Measurements from ENCODE around the gene COL11A2.
A peak's percentile ranks its signal among the peaks of the same experiment; 100 is the strongest.
"Not testable (repeated sequence)": the region's sequence is repeated elsewhere in the genome, so short reads cannot be mapped to it uniquely, and the experiment has no call there.

Gene COL11A2

GRCh38 chr6:33192105-33192646 is at the start of gene COL11A2:
COL11A2 (minus strand) TSS chr6:33192467; CDS start chr6:33192240, 227 bp downstream.
- no peak for DNase-seq

- no peak for DNase-seq
Observed at GRCh38 chr6:33241968-33242367, 49.7 kb upstream of the COL11A2 start.

- DNase-seq: no peak
Observed at GRCh38 chr6:33237741-33238140, 45.5 kb upstream of the COL11A2 start.

GRCh38 chr6:33236852-33237251 is 44.6 kb upstream of the COL11A2 start:
- no peak for DNase-seq

DNA sequence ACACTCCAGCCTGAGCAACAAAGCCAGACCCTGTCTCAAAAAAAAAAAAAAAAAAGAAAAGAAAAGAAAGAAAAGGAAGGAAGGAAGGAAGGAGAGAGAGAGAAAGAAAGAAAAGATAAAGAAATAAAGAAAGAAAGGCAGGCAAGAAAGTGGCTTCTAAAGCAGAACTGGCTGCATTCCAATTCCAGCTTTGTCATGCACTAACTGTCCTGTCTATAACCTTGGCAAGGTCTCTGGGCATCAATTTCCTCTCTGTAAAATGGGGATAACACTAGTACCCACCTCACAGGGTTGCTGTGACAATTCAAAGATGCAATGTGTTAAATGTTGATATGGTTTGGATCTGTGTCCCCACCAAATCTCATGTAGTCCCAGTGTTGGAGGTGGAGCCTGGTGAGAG is 44.1 kb upstream of the COL11A2 start:
- DNase-seq: no peak

- no peak for DNase-seq
Observed at GRCh38 chr6:33235221-33235634, 43.0 kb upstream of the COL11A2 start.

GRCh38 chr6:33226503-33227120 is 34.3 kb upstream of the COL11A2 start:
- DNase-seq: not testable (repeated sequence)

GRCh38 chr6:33217681-33218080 is 25.4 kb upstream of the COL11A2 start:
- DNase-seq: no peak

DNA sequence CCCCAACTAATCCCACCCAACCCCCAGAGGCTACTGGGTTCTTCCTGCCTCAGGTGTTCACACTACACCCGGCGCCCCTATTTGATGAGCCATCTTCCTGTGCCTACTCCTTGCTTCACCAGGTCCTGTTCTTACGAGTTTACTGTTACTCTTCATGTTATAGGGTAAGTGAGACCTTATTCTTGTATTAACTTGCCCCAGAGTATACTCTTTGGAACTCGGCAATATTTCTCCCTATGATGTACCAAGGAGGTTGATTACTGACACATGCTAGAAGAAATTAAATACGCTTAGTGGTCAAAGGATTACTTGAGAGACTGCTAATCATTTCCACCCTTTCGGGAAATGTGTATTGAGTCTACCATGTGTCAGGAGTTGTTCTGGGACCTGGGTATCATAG is 25.0 kb upstream of the COL11A2 start:
- no peak for DNase-seq

DNA sequence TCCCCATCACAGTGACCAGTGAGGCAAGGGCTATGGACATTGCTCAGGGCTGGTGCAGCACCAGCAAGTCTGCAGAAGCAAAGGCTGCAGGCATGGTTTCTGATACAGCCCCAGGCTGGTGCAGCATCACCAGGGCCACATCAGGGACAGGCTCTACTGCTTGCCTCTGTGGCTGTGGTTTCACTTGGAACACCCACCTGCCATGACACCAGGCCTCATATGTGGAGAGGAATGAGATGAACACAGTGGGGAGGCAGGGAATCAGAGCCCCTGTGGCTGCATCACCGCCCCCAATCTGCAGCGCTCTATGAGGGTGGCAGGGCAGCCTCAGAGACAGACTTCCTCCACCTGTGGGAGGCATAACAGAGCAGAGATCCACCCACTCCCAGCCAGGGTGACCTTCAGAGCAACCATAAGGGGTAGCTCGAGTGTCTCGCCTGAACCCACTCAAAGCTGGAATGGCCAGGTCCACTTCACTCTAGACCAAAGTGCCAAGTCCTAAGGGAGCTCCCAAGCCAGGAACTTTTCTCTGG is 23.9 kb upstream of the COL11A2 start:
- no peak for DNase-seq

- DNase-seq: no peak
Observed at GRCh38 chr6:33215271-33216116, 23.2 kb upstream of the COL11A2 start.

GRCh38 chr6:33213989-33214335 is 21.7 kb upstream of the COL11A2 start:
- no peak for DNase-seq

DNA sequence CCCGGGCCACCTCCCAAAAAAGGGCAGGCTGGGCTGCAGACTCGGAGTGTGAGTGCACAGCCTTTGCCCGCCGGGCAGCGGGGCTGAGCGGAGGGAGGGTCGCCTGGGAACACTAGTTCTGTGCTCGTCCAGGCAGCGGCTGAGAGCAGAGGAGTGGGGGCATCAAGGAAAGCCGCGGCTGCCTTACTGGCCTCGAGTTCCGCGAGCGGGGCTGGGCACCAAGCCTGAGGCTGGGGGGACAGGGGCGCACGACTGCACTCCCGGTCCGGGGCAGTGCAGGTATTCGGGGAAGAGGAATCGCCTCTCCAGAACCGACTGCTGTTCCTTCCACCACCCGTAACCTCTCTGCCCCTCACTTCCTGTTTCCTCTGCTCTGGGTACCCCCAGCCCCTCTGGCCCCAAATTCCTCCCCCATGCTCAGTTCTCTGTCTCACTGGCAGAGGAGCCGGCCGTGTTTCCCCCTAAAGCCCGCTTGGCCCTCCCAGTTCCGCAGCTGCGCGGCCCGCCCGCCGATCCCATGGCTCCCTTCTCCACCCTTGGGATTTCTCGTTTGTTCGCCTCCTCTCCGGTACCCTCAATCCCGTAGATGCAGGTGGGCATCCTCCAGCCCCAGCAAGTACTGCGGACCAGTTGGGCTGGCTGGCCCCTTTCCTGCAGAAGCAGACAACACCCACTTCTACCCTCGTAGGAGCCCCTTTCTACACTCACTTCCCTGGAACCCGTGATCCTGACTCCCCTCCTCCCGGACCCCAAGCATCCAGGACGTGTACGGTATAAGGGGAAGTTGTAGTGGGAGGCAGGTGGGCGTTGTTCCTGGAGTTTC is 21.1 kb upstream of the COL11A2 start:
- no peak for DNase-seq

DNA sequence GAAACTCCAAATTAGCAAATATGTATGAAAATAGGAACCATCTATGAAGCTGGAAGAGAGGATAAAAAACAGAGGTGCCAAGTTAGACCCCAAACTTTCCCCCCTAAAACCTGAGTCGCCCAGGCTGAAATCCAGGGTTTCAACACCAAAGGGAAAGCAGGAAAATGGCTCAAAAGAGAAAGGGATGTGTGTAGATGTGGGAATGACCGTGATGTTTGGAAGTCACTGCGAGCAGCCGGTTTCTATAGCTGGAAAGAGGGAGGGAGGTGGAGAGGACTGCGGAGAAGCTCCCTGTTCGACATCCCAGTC is 20.5 kb upstream of the COL11A2 start:
- no peak for DNase-seq

GRCh38 chr6:33211666-33212422 is 19.6 kb upstream of the COL11A2 start:
- DNase-seq: no peak

- DNase-seq: no peak
Observed at GRCh38 chr6:33211136-33211535, 18.9 kb upstream of the COL11A2 start.

DNA sequence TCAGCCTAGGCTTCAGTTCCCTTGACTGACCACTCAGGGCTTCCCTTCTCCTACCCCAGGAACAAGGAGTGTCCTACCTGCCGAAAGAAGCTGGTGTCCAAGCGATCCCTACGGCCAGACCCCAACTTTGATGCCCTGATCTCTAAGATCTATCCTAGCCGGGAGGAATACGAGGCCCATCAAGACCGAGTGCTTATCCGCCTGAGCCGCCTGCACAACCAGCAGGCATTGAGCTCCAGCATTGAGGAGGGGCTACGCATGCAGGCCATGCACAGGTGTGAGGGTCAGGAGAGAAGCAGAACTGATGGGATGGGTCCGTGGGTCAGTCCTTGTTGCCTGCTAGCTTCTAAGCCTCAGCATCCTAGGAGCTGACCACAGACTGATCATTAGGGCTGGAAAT is 17.6 kb upstream of the COL11A2 start:
- DNase-seq: no peak

DNA sequence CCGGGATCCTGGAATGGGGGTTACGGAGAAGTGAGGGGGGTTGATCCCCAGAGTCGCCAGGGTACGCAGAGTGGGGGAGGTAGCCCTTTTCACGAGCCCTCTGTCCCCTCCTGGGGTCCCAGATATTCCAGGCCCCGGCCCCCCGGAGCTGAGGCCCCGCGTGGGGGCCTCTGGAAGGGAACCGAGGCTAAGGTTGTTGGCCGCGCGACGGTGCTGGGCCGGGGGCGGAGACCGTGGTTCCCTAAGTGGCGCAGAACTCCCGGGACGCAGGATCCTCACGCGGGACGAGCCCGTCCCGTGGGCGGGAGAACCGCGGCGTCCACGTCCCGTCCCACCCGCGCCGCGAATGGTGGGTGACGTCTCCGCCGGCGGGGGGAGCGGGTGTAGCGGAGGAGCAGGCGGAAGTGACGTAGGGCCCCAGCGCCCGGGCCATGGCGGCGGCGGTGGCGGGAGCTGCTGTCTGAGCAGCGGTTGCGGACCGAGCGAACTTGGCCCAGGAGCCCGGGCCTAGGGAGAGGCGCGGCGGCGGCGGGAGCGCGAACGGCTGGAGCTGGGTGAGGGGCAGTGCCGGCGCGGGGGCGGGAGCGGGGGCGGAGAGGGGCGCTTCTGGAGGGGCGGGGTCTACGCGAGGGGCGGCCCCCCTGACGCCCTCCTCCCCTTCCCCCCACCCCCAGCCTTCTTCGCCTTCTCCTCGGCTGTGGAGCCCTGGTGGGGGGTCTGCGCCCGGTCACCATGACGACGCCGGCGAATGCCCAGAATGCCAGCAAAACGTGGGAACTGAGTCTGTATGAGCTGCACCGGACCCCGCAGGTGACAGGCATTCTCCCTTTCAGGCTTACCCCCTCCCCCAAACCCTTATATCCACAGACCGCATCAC is 16.1 kb upstream of the COL11A2 start, which contains the start of gene RING1:
RING1 (plus strand) TSS at position 410 of the 877 bp plus-strand sequence; CDS start at position 733, 323 bp downstream.
- DNase-seq: peak; percentile 47 to 65

DNA sequence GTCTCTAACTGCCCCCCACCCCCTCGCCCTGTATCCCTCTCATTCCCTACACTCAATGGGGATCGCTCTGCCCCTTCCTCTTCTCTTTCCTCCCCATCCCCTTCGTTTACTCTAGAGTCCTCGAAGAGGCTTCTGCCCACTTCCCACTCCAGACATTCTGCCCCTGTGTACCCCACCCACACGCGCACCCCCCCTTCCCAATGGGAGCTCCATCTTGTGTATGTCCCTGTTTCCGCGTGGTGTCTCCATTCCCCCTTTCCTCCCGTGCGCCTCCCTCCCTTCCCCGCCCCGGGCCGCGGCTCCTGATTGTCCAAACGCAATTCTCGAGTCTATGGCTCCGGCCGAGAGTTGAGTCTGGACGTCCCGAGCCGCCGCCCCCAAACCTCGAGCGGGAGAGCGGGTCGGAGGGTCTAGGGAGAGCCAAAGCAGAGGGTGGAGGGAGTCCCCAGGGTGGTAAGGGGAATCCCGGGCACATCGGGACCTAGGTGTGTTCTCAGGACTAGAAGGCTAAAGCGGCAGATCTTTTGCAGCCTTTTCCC is 15.4 kb upstream of the COL11A2 start:
- DNase-seq: no peak

GRCh38 chr6:33206864-33207551 is 14.7 kb upstream of the COL11A2 start:
- DNase-seq: no peak
